Type B pancreatic cell (in vitro differentiated cells): ENCODE data around the gene SLC35D3. TPM values are rescaled to one million over a fixed set of nuclear protein-coding genes. Genes with fewer than 3 reads are reported as not detected.
"Not testable (repeated sequence)": the region's sequence is repeated elsewhere in the genome, so short reads cannot be mapped to it uniquely, and the experiment has no call there.

Experiments used
- DNase-seq: peaks from one replicate; pipeline ENCODE4 v3.0.0; 2021; ENCODE audit warnings: mixed read lengths; ENCODE audit not compliant: unreplicated experiment; ENCODE audit errors: extremely low spot score
- H3K27ac Mint-ChIP-seq: 2 replicates; pipeline ENCODE4 v1.8.0; 2021; ENCODE audit warnings: mild to moderate bottlenecking, mixed read lengths
- H3K27me3 Mint-ChIP-seq: 2 replicates; pipeline ENCODE4 v1.8.0; 2021; ENCODE audit warnings: mixed read lengths
- H3K36me3 Mint-ChIP-seq: 2 replicates; pipeline ENCODE4 v1.8.0; 2021; ENCODE audit warnings: mixed read lengths
- H3K4me1 Mint-ChIP-seq: one replicate; pipeline ENCODE4 v1.8.0; 2021; ENCODE audit warnings: mixed read lengths; ENCODE audit not compliant: unreplicated experiment
- H3K4me3 Mint-ChIP-seq: 2 replicates; pipeline ENCODE4 v1.8.0; 2021; ENCODE audit warnings: mild to moderate bottlenecking, mixed read lengths
- H3K9me3 Mint-ChIP-seq: 2 replicates; pipeline ENCODE4 v1.8.0; 2021; ENCODE audit warnings: mixed read lengths
- CTCF ChIP-seq: fragments of 200-600 bp; sonication (generic); conservative IDR thresholded peaks from 2 replicates; pipeline ENCODE4 v1.5.0; 2021; ENCODE audit warnings: antibody characterized with exemption, mild to moderate bottlenecking
- total RNA-seq: library from RNA; stranded (reverse); gene quantifications from 2 replicates; pipeline ENCODE4 v1.2.1, GENCODE V29; 2021; ENCODE audit warnings: low replicate concordance

Gene SLC35D3
- total RNA-seq, 1 donor from 2014 or later: 0.41 TPM

- H3K4me1 Mint-ChIP-seq: no peaks in the 10 kb centered on the region
- peaks cover 13% of the 10 kb centered on the region for H3K36me3 Mint-ChIP-seq
- H3K27me3 Mint-ChIP-seq: no peaks in the 10 kb centered on the region
- H3K4me3 Mint-ChIP-seq: no peak overlapping the region
- no peak overlapping the region for H3K27ac Mint-ChIP-seq
- no peak for TF ChIP-seq CTCF
- H3K9me3 Mint-ChIP-seq: no peaks in the 10 kb centered on the region
- no peak for DNase-seq
Observed at GRCh38 chr6:136897071-136897470, 25.0 kb upstream of the SLC35D3 start.

GRCh38 chr6:136901212-136901784 is 20.8 kb upstream of the SLC35D3 start:
- H3K9me3 Mint-ChIP-seq: no peaks in the 10 kb centered on the region
- no peaks in the 10 kb centered on the region for H3K27me3 Mint-ChIP-seq
- TF ChIP-seq CTCF: no peak
- H3K4me3 Mint-ChIP-seq: no peak overlapping the region
- H3K27ac Mint-ChIP-seq: no peak overlapping the region
- peaks cover 17% of the 10 kb centered on the region for H3K36me3 Mint-ChIP-seq
- no peaks in the 10 kb centered on the region for H3K4me1 Mint-ChIP-seq
- DNase-seq: no peak

- not testable (repeated sequence) for H3K27me3 Mint-ChIP-seq, H3K9me3 Mint-ChIP-seq, H3K4me3 Mint-ChIP-seq, H3K4me1 Mint-ChIP-seq, H3K27ac Mint-ChIP-seq, DNase-seq
- peaks cover 17% of the 10 kb centered on the region for H3K36me3 Mint-ChIP-seq
Observed at GRCh38 chr6:136904477-136904876, 17.6 kb upstream of the SLC35D3 start.

- Mint-ChIP-seq H3K36me3 (peaks cover 19% of the 10 kb centered on the region), H3K27ac (no peak overlapping the region), H3K4me1 (no peaks in the 10 kb centered on the region), H3K27me3 (peaks cover 17% of the 10 kb centered on the region), H3K4me3 (no peak overlapping the region), H3K9me3 (no peaks in the 10 kb centered on the region)
- no peak for TF ChIP-seq CTCF
- no peak for DNase-seq
Observed at GRCh38 chr6:136914947-136915346, 7.2 kb upstream of the SLC35D3 start.

- Mint-ChIP-seq H3K9me3 (no peaks in the 10 kb centered on the region), H3K27me3 (peaks cover 39% of the 10 kb centered on the region), H3K4me1 (peaks cover 6% of the 10 kb centered on the region), H3K27ac (no peak overlapping the region), H3K36me3 (peaks cover 10% of the 10 kb centered on the region), H3K4me3 (no peak overlapping the region)
- TF ChIP-seq CTCF: no peak
- DNase-seq: no peak
Observed at GRCh38 chr6:136918706-136919105, 3.4 kb upstream of the SLC35D3 start.

- Mint-ChIP-seq H3K4me3 (peak overlapping the region; percentile 86), H3K4me1 (peaks cover 6% of the 10 kb centered on the region), H3K9me3 (no peaks in the 10 kb centered on the region), H3K27me3 (peaks cover 51% of the 10 kb centered on the region), H3K27ac (no peak overlapping the region), H3K36me3 (peaks cover 10% of the 10 kb centered on the region)
- no peak for TF ChIP-seq CTCF
- no peak for DNase-seq
Observed at GRCh38 chr6:136920216-136920615, 1.9 kb upstream of the SLC35D3 start.
